ENCODE measurements around the gene HRH1. TPM values are rescaled to one million over a fixed set of nuclear protein-coding genes. Genes with fewer than 3 reads are reported as not detected.

HRH1 gene
- polyA plus RNA-seq, 3 donors, result 0.08 to 0.24 TPM; not detected in 1

- no peaks in the 10 kb centered on the region for H4K20me1 ChIP-seq (ENCODE audit: insufficient read depth, low read length)
- no peak overlapping the region for H3K27ac ChIP-seq (ENCODE audit: low read depth in 1 of 2, low read length in 2 of 2)
- H3K36me3 ChIP-seq (replicated peaks in 1 of 2; ENCODE audit: control insufficient read depth in 1 of 2, insufficient read depth in 2 of 2, low read length in 2 of 2), result no peaks in the 10 kb centered on the region
- H3K9me3 ChIP-seq (replicated peaks in 1 of 2; ENCODE audit: control insufficient read depth in 1 of 2, insufficient read depth in 1 of 2, low read length in 2 of 2), result no peaks in the 10 kb centered on the region
- intact Hi-C loops (cut with micrococcal nuclease), result no loop called here
- 95% methylated on average over 4 of the region's 8 CpGs for WGBS (ENCODE audit: insufficient coverage)
- H3K4me3 ChIP-seq (replicated peaks in 1 of 3; ENCODE audit: low read depth in 2 of 3, low read length in 3 of 3), result no peak overlapping the region
- peaks cover 1 to 3% (median 2%) of the 10 kb centered on the region in 3 donors for H3K27me3 Mint-ChIP-seq (ENCODE audit: low read depth in 3 of 3)
- H3K4me3 Mint-ChIP-seq, result no peak overlapping the region
- H3K9ac ChIP-seq (ENCODE audit: insufficient read depth, low read length, poor library complexity, severe bottlenecking), result no peak overlapping the region
- H3K9me3 Mint-ChIP-seq, result peaks cover 0 to 4% (median 0%) of the 10 kb centered on the region in 7 donors
- DNase-seq, result no peak
- peaks cover 5% of the 10 kb centered on the region for H3K4me1 Mint-ChIP-seq
- no peaks in the 10 kb centered on the region for H3K36me3 Mint-ChIP-seq
- no peaks in the 10 kb centered on the region for H3K79me2 ChIP-seq (ENCODE audit: insufficient read depth, low read length)
- H3K27me3 ChIP-seq (ENCODE audit: control insufficient read depth in 2 of 2, insufficient read depth in 2 of 2, low read length in 2 of 2), result no peaks in the 10 kb centered on the region
- H3K4me1 ChIP-seq (ENCODE audit: control insufficient read depth in 1 of 2, insufficient read depth in 2 of 2, low read length in 2 of 2), result no peaks in the 10 kb centered on the region
- H3K4me2 ChIP-seq (replicated peaks; ENCODE audit: extremely low read depth, low read length, poor library complexity, severe bottlenecking), result no peak overlapping the region
- H2AFZ ChIP-seq (ENCODE audit: insufficient read depth, low read depth, low read length, poor library complexity, severe bottlenecking), result no peak overlapping the region
- peak overlapping the region in 1 of 7 donors; percentile 46 for H3K27ac Mint-ChIP-seq
- no peak for TF ChIP-seq CTCF (IDR thresholded peaks at IDR 0.05)
These were observed 93.1 kb downstream of the HRH1 start for GRCh38 chr3:11247362-11247761.

- H3K27ac Mint-ChIP-seq, result no peak overlapping the region
- peaks cover 1 to 5% (median 2%) of the 10 kb centered on the region in 3 donors for H3K27me3 Mint-ChIP-seq (ENCODE audit: low read depth in 3 of 3)
- no peak overlapping the region for H3K4me3 ChIP-seq (replicated peaks in 1 of 3; ENCODE audit: low read depth in 2 of 3, low read length in 3 of 3)
- no peak overlapping the region for H3K4me3 Mint-ChIP-seq
- peaks cover 0 to 1% (median 0%) of the 10 kb centered on the region in 7 donors for H3K9me3 Mint-ChIP-seq
- H3K27me3 ChIP-seq (ENCODE audit: control insufficient read depth in 2 of 2, insufficient read depth in 2 of 2, low read length in 2 of 2), result no peaks in the 10 kb centered on the region
- H4K20me1 ChIP-seq (ENCODE audit: insufficient read depth, low read length), result no peaks in the 10 kb centered on the region
- DNase-seq, result no peak
- intact Hi-C loops (cut with micrococcal nuclease), result no loop called here
- 100% methylated on average over 2 of the region's 6 CpGs for WGBS (ENCODE audit: insufficient coverage)
- H3K36me3 Mint-ChIP-seq, result no peaks in the 10 kb centered on the region
- no peak overlapping the region for H2AFZ ChIP-seq (ENCODE audit: insufficient read depth, low read depth, low read length, poor library complexity, severe bottlenecking)
- H3K36me3 ChIP-seq (replicated peaks in 1 of 2; ENCODE audit: control insufficient read depth in 1 of 2, insufficient read depth in 2 of 2, low read length in 2 of 2), result no peaks in the 10 kb centered on the region
- no peaks in the 10 kb centered on the region for H3K79me2 ChIP-seq (ENCODE audit: insufficient read depth, low read length)
- H3K4me1 ChIP-seq (ENCODE audit: control insufficient read depth in 1 of 2, insufficient read depth in 2 of 2, low read length in 2 of 2), result no peaks in the 10 kb centered on the region
- no peak for TF ChIP-seq CTCF (IDR thresholded peaks at IDR 0.05)
- no peaks in the 10 kb centered on the region for H3K9me3 ChIP-seq (replicated peaks in 1 of 2; ENCODE audit: control insufficient read depth in 1 of 2, insufficient read depth in 1 of 2, low read length in 2 of 2)
- peaks cover 5% of the 10 kb centered on the region for H3K4me1 Mint-ChIP-seq
- H3K9ac ChIP-seq (ENCODE audit: insufficient read depth, low read length, poor library complexity, severe bottlenecking), result no peak overlapping the region
- no peak overlapping the region for H3K4me2 ChIP-seq (replicated peaks; ENCODE audit: extremely low read depth, low read length, poor library complexity, severe bottlenecking)
- H3K27ac ChIP-seq (ENCODE audit: low read depth in 1 of 2, low read length in 2 of 2), result no peak overlapping the region
These were observed 94.3 kb downstream of the HRH1 start for GRCh38 chr3:11248596-11248995.

Measured in CD14-positive monocyte (primary cell).